Stimulated activated CD4-positive, alpha-beta T cell treated with anti-CD3 and anti-CD28 coated beads, Interleukin-12 subunit alpha, Interleukin-12 subunit beta, amount 100 ng/mL, for 24 hours (primary cell): ENCODE results near the gene RPS2.

Source experiments
- DNase-seq, 2 experiments: peaks; one replicate each; pipeline ENCODE4 v3.0.0-alpha.2; 2020; ENCODE audit warnings: low read depth in 2 of 2

The RPS2 gene

GRCh38 chr16:1981398-1981836, 16.8 kb upstream of the RPS2 start, which contains the start of gene NOXO1:
TSS of gene NOXO1 (minus strand) at chr16:1981469. CDS start at chr16:1981179, 290 bp downstream.
- DNase-seq = no peak

DNA sequence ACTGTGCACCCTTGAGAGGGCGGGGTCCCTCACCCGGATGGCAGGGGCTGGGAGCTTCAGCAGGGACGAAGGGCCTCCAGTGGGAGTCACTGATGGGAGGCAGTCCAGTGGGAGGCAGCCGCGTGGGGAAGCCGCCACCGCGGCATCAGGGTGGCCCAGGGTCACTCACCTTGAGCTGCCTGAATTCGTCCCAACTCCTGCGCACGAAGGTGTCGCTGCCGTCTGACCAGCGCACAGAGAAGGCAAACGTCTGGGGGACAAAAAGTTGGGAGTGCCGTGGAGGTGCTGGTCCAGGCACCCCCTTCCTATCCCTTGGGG, 16.1 kb upstream of the RPS2 start:
- DNase-seq = no peak

DNA sequence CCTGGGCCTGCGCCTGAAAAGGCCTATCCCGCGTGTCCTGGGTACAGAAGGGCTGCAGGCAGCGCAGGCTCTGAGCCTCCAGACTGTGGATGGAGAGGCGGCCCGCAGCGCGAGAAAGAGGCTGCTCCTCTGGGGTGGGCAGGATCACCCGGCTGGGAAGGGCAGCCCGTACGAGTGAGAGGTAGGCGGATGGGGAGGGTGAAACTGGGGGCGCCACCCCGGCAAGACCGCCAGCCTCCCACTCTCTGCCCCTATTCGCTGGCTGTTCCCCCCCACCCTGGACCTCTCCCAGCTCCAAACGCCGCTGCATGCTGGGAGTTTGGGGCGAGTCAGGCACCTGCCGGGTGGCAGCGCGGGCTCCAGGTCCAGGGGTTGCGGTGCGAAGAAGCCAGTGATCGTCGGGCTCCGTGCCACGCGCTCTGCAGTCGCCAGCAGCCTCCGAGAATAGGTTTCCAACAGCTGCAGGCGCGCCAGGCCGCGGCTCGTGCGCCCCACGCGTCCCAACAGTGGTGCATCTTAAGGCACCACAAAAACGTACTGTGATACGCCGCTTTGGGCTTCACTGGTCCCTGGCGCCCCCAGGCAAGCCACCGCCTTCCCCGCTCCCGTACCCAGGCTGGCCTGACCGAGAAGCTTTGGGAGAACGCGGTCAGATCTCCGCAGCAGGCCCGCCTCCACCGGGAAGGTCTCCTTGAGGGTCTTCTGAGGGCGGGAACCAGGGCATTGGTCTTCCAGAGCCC, 15.6 kb upstream of the RPS2 start:
- DNase-seq = no peak

GRCh38 chr16:1979271-1980029, 14.8 kb upstream of the RPS2 start:
- DNase-seq = no peak

DNA sequence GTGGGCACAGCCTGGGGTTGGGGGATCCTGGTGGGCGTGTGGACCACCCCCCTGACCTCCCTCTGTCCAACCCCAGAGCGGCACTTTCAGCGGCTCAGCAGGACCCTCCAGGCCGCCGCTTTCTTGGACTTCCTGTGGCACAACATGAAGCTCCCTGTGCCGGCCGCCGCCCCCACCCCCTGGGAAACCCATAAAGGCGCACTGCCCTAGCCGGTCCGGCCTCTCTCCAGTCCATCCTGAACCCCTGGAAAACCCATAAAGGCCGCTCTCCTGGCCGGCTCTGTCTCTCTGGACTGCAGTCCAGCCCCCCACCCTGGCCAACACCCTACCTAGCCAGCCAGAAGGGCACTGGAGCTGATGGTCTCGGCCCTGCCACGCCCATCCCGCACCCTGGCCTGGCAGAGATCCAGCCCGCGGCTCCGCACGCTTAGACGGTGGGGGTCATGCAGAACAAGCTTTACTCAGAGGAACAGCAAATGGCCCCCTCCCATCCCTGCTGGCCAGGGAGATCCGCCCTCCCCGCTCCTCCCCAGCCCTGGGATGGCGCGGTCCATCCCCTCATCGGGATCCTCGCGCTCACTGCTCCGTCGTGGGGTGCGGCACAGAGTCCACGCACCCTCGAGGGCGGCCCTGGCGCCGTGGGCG, 14.0 kb upstream of the RPS2 start:
- DNase-seq = no peak

GRCh38 chr16:1977875-1978268, 13.2 kb upstream of the RPS2 start:
- DNase-seq = no peak

GRCh38 chr16:1976951-1977874, 12.6 kb upstream of the RPS2 start:
- no peak for DNase-seq

DNA sequence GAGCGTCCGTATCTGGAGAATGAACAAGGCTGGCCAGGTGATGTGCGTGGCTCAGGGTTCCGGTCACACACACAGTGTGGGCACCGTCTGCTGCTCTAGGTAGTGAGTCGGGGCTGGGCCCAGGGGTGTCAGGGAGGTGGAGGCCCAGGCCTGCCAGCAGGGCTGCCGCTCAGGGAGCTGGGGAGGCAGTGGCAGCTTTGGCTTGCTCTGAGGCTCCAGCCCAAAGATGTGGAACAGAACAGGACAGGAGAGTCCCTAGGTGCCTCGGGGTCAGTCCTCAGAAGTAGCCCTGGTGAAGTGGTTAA, 11.5 kb upstream of the RPS2 start:
- no peak for DNase-seq

GRCh38 chr16:1975432-1976215, 11.0 kb upstream of the RPS2 start:
- DNase-seq = no peak

GRCh38 chr16:1974157-1975070, 9.8 kb upstream of the RPS2 start:
- no peak for DNase-seq

- no peak for DNase-seq
These were observed 9.0 kb upstream of the RPS2 start for GRCh38 chr16:1973461-1974156.

GRCh38 chr16:1972490-1972877, 7.9 kb upstream of the RPS2 start:
- no peak for DNase-seq

GRCh38 chr16:1971796-1972489, 7.3 kb upstream of the RPS2 start, which contains the start of gene TBL3:
TSS of gene TBL3 (plus strand) at chr16:1972053. CDS start at chr16:1972165, 112 bp downstream.
- peak; percentile 93 for DNase-seq

- no peak for DNase-seq
These were observed 3.7 kb upstream of the RPS2 start for GRCh38 chr16:1968146-1968953.

GRCh38 chr16:1966460-1966859, 1.8 kb upstream of the RPS2 start, which contains the start of gene RNF151:
TSS of gene RNF151 (plus strand) at chr16:1966856. CDS start at chr16:1966882, 26 bp downstream.
- DNase-seq = no peak

DNA sequence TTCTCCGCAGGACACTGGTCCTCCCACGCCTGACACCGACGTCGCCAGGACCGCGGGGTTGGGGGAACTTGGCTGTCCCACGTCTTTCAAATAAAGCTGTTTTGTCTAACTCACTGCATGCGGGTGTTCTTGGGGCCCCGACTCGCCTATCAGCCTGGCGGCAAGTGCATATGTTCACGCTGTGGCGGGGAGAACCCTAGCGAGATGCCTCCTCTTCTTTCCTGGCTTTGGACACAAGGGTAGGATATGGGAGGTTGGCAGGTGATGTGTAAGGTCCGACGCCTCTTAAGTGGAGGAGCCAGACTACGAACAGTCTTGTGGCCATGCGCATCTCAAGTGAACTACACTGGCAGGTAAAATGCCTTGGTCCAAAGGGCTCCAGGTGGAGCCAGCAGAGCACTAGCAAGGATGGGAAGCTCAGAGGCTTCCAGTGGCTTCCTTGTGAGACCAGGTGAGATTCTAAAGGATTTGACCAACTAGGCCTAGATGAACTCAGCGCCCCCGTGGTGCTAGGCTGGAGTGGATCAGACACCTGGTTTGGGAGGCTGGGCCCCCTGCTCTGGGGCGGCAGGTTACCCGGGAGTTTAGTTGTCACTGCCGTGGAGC, 873 bp upstream of the RPS2 start:
- DNase-seq = no peak

DNA sequence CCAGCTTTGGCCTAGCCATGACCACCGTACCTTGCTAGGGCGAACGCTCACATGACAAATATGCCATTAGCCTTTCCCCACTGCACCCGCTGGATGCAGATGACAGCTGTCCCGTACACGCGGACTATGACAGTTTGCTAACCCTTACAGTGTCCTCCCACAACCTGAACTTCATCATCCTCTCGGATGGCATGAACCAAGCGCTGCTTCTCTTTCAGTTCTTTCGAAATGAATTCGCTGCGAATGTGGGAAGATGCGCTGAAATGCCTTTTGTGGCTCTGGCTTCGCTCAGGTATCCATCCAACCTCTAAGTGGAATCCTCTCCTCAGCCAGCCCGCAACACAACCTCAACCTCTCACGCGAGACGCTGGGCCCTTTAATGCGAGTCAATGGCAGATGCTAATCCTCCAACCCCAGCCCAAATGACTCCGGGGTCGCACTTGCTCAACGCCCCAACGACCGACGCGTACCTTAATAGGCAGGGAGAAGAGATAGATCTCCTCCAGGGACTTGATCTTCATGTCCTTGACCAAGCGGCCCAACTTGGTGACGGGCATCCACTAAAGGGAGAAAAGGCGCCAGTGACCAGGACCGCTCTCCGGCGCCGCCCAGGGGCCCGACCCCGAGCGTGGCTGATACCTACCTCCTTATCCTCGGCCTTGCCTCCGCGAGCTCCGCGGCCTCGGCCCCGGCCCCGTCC, 670 bp downstream of the RPS2 start:
- no peak for DNase-seq
